HEK293 (cell line): ENCODE measurements around the gene SPAG5.

ENCODE experiments used
- CTCF ChIP-seq: fragments of 450-650 bp; formaldehyde crosslinking; IDR thresholded peaks from 2 replicates; pipeline ENCODE4 v1.5.1; 2016; ENCODE audit warnings: missing biosample characterization, missing genetic modification characterization
- REST ChIP-seq: fragments of 450-650 bp; formaldehyde crosslinking; IDR thresholded peaks from 2 replicates; pipeline ENCODE4 v1.5.1; 2016; ENCODE audit warnings: missing biosample characterization, missing genetic modification characterization
- ZNF133 ChIP-seq: fragments of 450-650 bp; formaldehyde crosslinking; IDR thresholded peaks from 2 replicates; pipeline ENCODE4 v1.5.1; 2016; ENCODE audit warnings: missing biosample characterization, missing genetic modification characterization
- ZNF184 ChIP-seq: fragments of 450-650 bp; IDR thresholded peaks from 2 replicates; pipeline ENCODE4 v1.5.1; 2018; ENCODE audit warnings: missing biosample characterization, mild to moderate bottlenecking, missing genetic modification characterization
- ZNF23 ChIP-seq: fragments of 450-650 bp; formaldehyde crosslinking; IDR thresholded peaks from 2 replicates; pipeline ENCODE4 v1.5.1; 2016; ENCODE audit warnings: missing biosample characterization, missing genetic modification characterization, borderline replicate concordance

GRCh38 chr17:28599311-28600184 is 723 bp upstream of the SPAG5 start:
- TF ChIP-seq ZNF133: no peak
- TF ChIP-seq ZNF23 (tag by site-specific recombination): no peak
- TF ChIP-seq CTCF: no peak
- TF ChIP-seq REST: no peak
- 0 out of 2 replicates have a peak, but pooled peaks have one; percentile 74 for TF ChIP-seq ZNF184 (tag by site-specific recombination)
